A673 (cell line): ENCODE measurements around the gene CLSTN1.

Experiments used
- CTCF ChIP-seq: fragments of 300-800, 200-600 bp; sonication (generic); conservative IDR thresholded peaks from 2 replicates; pipeline ENCODE4 v1.5.1; 2017; ENCODE audit warnings: low read depth, mild to moderate bottlenecking, antibody characterized with exemption, low read length, moderate library complexity, mixed read lengths
- EZH2 ChIP-seq: fragments of 200-600 bp; sonication (generic); IDR thresholded peaks from 2 replicates; pipeline ENCODE4 v1.6.1; 2017; ENCODE audit warnings: borderline replicate concordance, low read depth, mild to moderate bottlenecking, mixed read lengths, antibody characterized with exemption, low read length; ENCODE audit not compliant: poor library complexity, severe bottlenecking

- TF ChIP-seq CTCF (no peak), EZH2 (no peak)
Measured at GRCh38 chr1:9858293-9859035, 34.7 kb upstream of the CLSTN1 start.
